SH-SY5Y (cell line): ENCODE data around the gene DOK7.

Source experiments
- GATA2 ChIP-seq: IDR thresholded peaks from 2 replicates; pipeline ENCODE4 v1.6.1; 2011; ENCODE audit warnings: mild to moderate bottlenecking, low read depth, low read length
- GATA3 ChIP-seq: IDR thresholded peaks from 2 replicates; pipeline ENCODE4 v1.6.1; 2011; ENCODE audit warnings: low read depth, mild to moderate bottlenecking, low read length, moderate library complexity

GRCh38 chr4:3424522-3425095, 38.5 kb upstream of the DOK7 start:
- TF ChIP-seq GATA3 (no peak), GATA2 (no peak)
